ENCODE results near the gene CDC26.

GRCh38 chr9:113246928-113247327 lies 28.4 kb downstream of the CDC26 start:
- no peak for TF ChIP-seq CTCF (conservative IDR thresholded peaks at IDR 0.05; ENCODE audit: low read depth, low read length)
- TF ChIP-seq EZH2 (IDR thresholded peaks at IDR 0.05; ENCODE audit: borderline replicate concordance, low read depth, low read length, poor library complexity, severe bottlenecking) = no peak

Data from A673 (cell line).